ENCODE measurements around the gene TBC1D17.
A peak's percentile ranks its signal among the peaks of the same experiment; 100 is the strongest.

TBC1D17 gene

GRCh38 chr19:49849433-49850220 lies 27.9 kb upstream of the TBC1D17 start:
- DNase-seq: no peak

- no peak for DNase-seq
Measured at GRCh38 chr19:49850221-49850486, 27.3 kb upstream of the TBC1D17 start.

- peak; percentile 41 for DNase-seq
Measured at GRCh38 chr19:49850487-49851342, 26.8 kb upstream of the TBC1D17 start, which contains the start of gene PTOV1. Gene PTOV1, plus strand, starts transcription at chr19:49851159.

GRCh38 chr19:49851456-49852259 lies 25.8 kb upstream of the TBC1D17 start:
- DNase-seq: no peak

GRCh38 chr19:49852631-49853126 lies 24.8 kb upstream of the TBC1D17 start:
- no peak for DNase-seq

- DNase-seq: no peak
Measured at GRCh38 chr19:49853852-49854377, 23.6 kb upstream of the TBC1D17 start.

- no peak for DNase-seq
Measured at GRCh38 chr19:49854378-49855263, 22.9 kb upstream of the TBC1D17 start.

GRCh38 chr19:49855277-49855675 lies 22.2 kb upstream of the TBC1D17 start:
- DNase-seq: no peak

GRCh38 chr19:49855676-49856573 lies 21.6 kb upstream of the TBC1D17 start:
- no peak for DNase-seq

- no peak for DNase-seq
Measured at GRCh38 chr19:49856574-49857021, 20.9 kb upstream of the TBC1D17 start.

GRCh38 chr19:49857061-49857837 lies 20.3 kb upstream of the TBC1D17 start:
- DNase-seq: no peak

- DNase-seq: no peak
Measured at GRCh38 chr19:49857838-49858087, 19.7 kb upstream of the TBC1D17 start.

GRCh38 chr19:49858088-49858985 lies 19.2 kb upstream of the TBC1D17 start:
- no peak for DNase-seq

- no peak for DNase-seq
Measured at GRCh38 chr19:49859682-49860335, 17.7 kb upstream of the TBC1D17 start.

GRCh38 chr19:49860336-49861102 lies 17.0 kb upstream of the TBC1D17 start:
- DNase-seq: no peak

GRCh38 chr19:49861107-49861506 lies 16.4 kb upstream of the TBC1D17 start:
- DNase-seq: no peak

GRCh38 chr19:49861541-49862378 lies 15.7 kb upstream of the TBC1D17 start:
- no peak for DNase-seq

Data from NK-92 treated with Interleukin-12 subunit alpha and Interleukin-12 subunit beta, amount 100 ng/mL, for 24 hours (cell line).